Right atrium auricular region (tissue), 2 donors: ENCODE measurements around the gene KRTAP10-4. TPM values are rescaled to one million over a fixed set of nuclear protein-coding genes. Genes with fewer than 3 reads are reported as not detected.

Experiments used
- DNase-seq: peaks from one replicate; pipeline ENCODE4 v3.0.0-alpha.2; 2019; ENCODE audit warnings: low spot score
- H3K27ac ChIP-seq, 2 donors: fragments of 200-600 bp; sonication (generic); 1 replicate in 1 of 2; 2 replicates in 1 of 2; pipeline ENCODE4 v1.5.1; 2016 to 2019
- H3K27me3 ChIP-seq, 2 donors: fragments of 200-600 bp; sonication (generic); one replicate each; pipeline versions ENCODE4 v1.5.1 to v1.6.0; 2017 to 2019
- H3K36me3 ChIP-seq: fragments of 200-600 bp; sonication (generic); one replicate; pipeline ENCODE4 v1.5.1; 2016
- H3K4me1 ChIP-seq, 2 donors: fragments of 200-600 bp; sonication (generic); one replicate each; pipeline versions ENCODE4 v1.5.1 to v1.6.0; 2017 to 2019
- H3K4me3 ChIP-seq, 2 donors: fragments of 200-600 bp; sonication (generic); 1 replicate in 1 of 2; 2 replicates in 1 of 2; pipeline ENCODE4 v1.5.1; 2017 to 2019; ENCODE audit warnings: mild to moderate bottlenecking in 1 of 2, moderate library complexity in 1 of 2
- H3K9me3 ChIP-seq, 2 donors: fragments of 200-600 bp; sonication (generic); one replicate each; pipeline ENCODE4 v1.5.1; 2019
- CTCF ChIP-seq, 2 donors: fragments of 200-600 bp; sonication (generic); IDR thresholded peaks; one replicate each; pipeline ENCODE4 v1.5.1; 2019; ENCODE audit warnings: antibody characterized with exemption in 2 of 2
- total RNA-seq, 2 donors: library from RNA; depleted of rRNA; stranded (reverse); fragments of >200 nt; gene quantifications; one replicate each; pipeline ENCODE4 v1.1.0, GENCODE V29; 2016

Gene KRTAP10-4
- total RNA-seq, 2 donors from 2014 or later: not detected

GRCh38 chr21:44615466-44615865 lies 41.9 kb downstream of the KRTAP10-4 start:
- Histone ChIP-seq H3K27ac (no peak overlapping the region), H3K9me3 (peaks cover 0 to under 1% of the 10 kb centered on the region in 2 donors), H3K4me1 (no peaks in the 10 kb centered on the region), H3K36me3 (no peaks in the 10 kb centered on the region), H3K4me3 (no peak overlapping the region), H3K27me3 (no peaks in the 10 kb centered on the region)
- no peak for TF ChIP-seq CTCF (IDR thresholded peaks at IDR 0.05)
- peak; percentile 30 for DNase-seq

GRCh38 chr21:44615911-44616590 lies 42.5 kb downstream of the KRTAP10-4 start:
- no peaks in the 10 kb centered on the region for H3K9me3 ChIP-seq
- H3K4me3 ChIP-seq: no peak overlapping the region
- no peaks in the 10 kb centered on the region for H3K4me1 ChIP-seq
- no peaks in the 10 kb centered on the region for H3K27me3 ChIP-seq
- peak; percentile 34 for DNase-seq
- no peaks in the 10 kb centered on the region for H3K36me3 ChIP-seq
- no peak for TF ChIP-seq CTCF (IDR thresholded peaks at IDR 0.05)
- H3K27ac ChIP-seq: no peak overlapping the region

GRCh38 chr21:44616591-44616926 lies 43.0 kb downstream of the KRTAP10-4 start:
- Histone ChIP-seq H3K4me3 (no peak overlapping the region), H3K36me3 (no peaks in the 10 kb centered on the region), H3K27me3 (no peaks in the 10 kb centered on the region), H3K27ac (no peak overlapping the region), H3K4me1 (no peaks in the 10 kb centered on the region), H3K9me3 (no peaks in the 10 kb centered on the region)
- peak; percentile 26 for DNase-seq
- no peak for TF ChIP-seq CTCF (IDR thresholded peaks at IDR 0.05)

GRCh38 chr21:44617071-44617501 lies 43.6 kb downstream of the KRTAP10-4 start:
- DNase-seq: peak; percentile 53
- H3K27me3 ChIP-seq: no peaks in the 10 kb centered on the region
- no peak for TF ChIP-seq CTCF (IDR thresholded peaks at IDR 0.05)

GRCh38 chr21:44618504-44618903 lies 45.0 kb downstream of the KRTAP10-4 start:
- Histone ChIP-seq H3K4me1 (no peaks in the 10 kb centered on the region), H3K4me3 (no peak overlapping the region), H3K27me3 (no peaks in the 10 kb centered on the region), H3K36me3 (no peaks in the 10 kb centered on the region), H3K27ac (no peak overlapping the region), H3K9me3 (peaks cover 0 to 6% of the 10 kb centered on the region in 2 donors)
- TF ChIP-seq CTCF (IDR thresholded peaks at IDR 0.05): peak in 1 of 2 donors; percentile 37
- DNase-seq: peak; percentile 58

More at GRCh38 chr21:44617071-44617501, 43.6 kb downstream of the KRTAP10-4 start:
- Histone ChIP-seq H3K36me3 (no peaks in the 10 kb centered on the region), H3K27ac (no peak overlapping the region), H3K9me3 (no peaks in the 10 kb centered on the region), H3K4me1 (no peaks in the 10 kb centered on the region), H3K4me3 (no peak overlapping the region)

GRCh38 chr21:44618909-44619308 lies 45.4 kb downstream of the KRTAP10-4 start:
- no peaks in the 10 kb centered on the region for H3K36me3 ChIP-seq
- no peak overlapping the region for H3K27ac ChIP-seq
- peak; percentile 36 for DNase-seq
- no peaks in the 10 kb centered on the region for H3K27me3 ChIP-seq
- H3K4me3 ChIP-seq: no peak overlapping the region
- peaks cover 0 to 10% of the 10 kb centered on the region in 2 donors for H3K9me3 ChIP-seq
- no peak for TF ChIP-seq CTCF (IDR thresholded peaks at IDR 0.05)
- no peaks in the 10 kb centered on the region for H3K4me1 ChIP-seq
